Esophagus squamous epithelium (tissue), 4 donors: ENCODE measurements around the gene ABCC12.

ENCODE experiments used
- CTCF ChIP-seq, 6 experiments: fragments of 450-650 bp in 4 of 6; fragments of 200-600 bp in 2 of 6; sonication (generic) in 2 of 6; IDR thresholded peaks; one replicate each; pipeline ENCODE4 v1.5.1; 2016 to 2019; ENCODE audit warnings: antibody characterized with exemption in 6 of 6, mild to moderate bottlenecking in 4 of 6, moderate library complexity in 4 of 6
- POLR2A ChIP-seq, 4 donors: fragments of 450-650 bp; IDR thresholded peaks; one replicate each; pipeline ENCODE4 v1.6.1; 2017; ENCODE audit warnings: antibody characterized with exemption in 4 of 4, mild to moderate bottlenecking in 4 of 4, moderate library complexity in 3 of 4

DNA sequence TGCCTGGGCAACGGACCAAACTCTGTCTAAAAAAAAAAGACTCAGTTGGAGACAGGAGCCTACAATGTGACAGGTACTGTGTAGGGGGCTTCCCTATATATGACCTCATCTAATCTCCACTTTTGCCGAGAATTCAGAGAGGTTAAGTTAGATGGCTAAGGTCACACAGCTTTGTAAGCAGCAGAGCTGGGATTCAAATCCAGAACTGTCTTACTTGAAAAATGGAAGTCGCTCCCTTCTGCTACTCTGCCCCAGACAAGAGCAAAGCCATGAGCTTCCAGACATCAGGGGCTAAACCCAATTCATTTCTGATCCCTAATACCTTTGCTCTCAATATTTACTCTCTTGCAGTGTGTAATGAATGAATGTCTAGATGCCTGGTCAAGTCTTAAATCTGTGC, 41.5 kb upstream of the ABCC12 start:
- TF ChIP-seq CTCF (IDR thresholded peaks at IDR 0.05) (no peak), POLR2A (IDR thresholded peaks at IDR 0.05) (no peak)
